NAMALWA (cell line): ENCODE data around the gene TMEM179.
"Not testable (repeated sequence)": the region's sequence is repeated elsewhere in the genome, so short reads cannot be mapped to it uniquely, and the experiment has no call there.

Source experiments
- DNase-seq: peaks from one replicate; pipeline ENCODE4 v3.0.0-alpha.2; 2015; ENCODE audit warnings: low spot score

Gene TMEM179

GRCh38 chr14:104586832-104587620 lies 17.5 kb downstream of the TMEM179 start:
- no peak for DNase-seq

- no peak for DNase-seq
These were observed 18.4 kb downstream of the TMEM179 start for GRCh38 chr14:104585966-104586697.

- DNase-seq, result no peak
These were observed 20.0 kb downstream of the TMEM179 start for GRCh38 chr14:104584557-104584956.

- no peak for DNase-seq
These were observed 20.9 kb downstream of the TMEM179 start for GRCh38 chr14:104583424-104584306.

GRCh38 chr14:104582662-104583061 lies 21.9 kb downstream of the TMEM179 start:
- no peak for DNase-seq

- no peak for DNase-seq
These were observed 22.6 kb downstream of the TMEM179 start for GRCh38 chr14:104582005-104582404.

- DNase-seq, result no peak
These were observed 23.1 kb downstream of the TMEM179 start for GRCh38 chr14:104581521-104581920.

- no peak for DNase-seq
These were observed 23.6 kb downstream of the TMEM179 start for GRCh38 chr14:104580961-104581360.

GRCh38 chr14:104579939-104580338 lies 24.6 kb downstream of the TMEM179 start:
- DNase-seq, result not testable (repeated sequence)

GRCh38 chr14:104579507-104579906 lies 25.1 kb downstream of the TMEM179 start, which contains the start of gene C14orf180:
TSS of gene C14orf180 (plus strand) at chr14:104579764. CDS start at chr14:104586431, 6,667 bp downstream.
- no peak for DNase-seq

- no peak for DNase-seq
These were observed 26.3 kb downstream of the TMEM179 start for GRCh38 chr14:104578321-104578720.

GRCh38 chr14:104577847-104578301 lies 26.7 kb downstream of the TMEM179 start:
- DNase-seq, result no peak

- no peak for DNase-seq
These were observed 27.1 kb downstream of the TMEM179 start for GRCh38 chr14:104577426-104577825.

- DNase-seq, result no peak
These were observed 27.6 kb downstream of the TMEM179 start for GRCh38 chr14:104576970-104577332.

- DNase-seq, result no peak
These were observed 28.2 kb downstream of the TMEM179 start for GRCh38 chr14:104576232-104576969.

GRCh38 chr14:104574978-104575583 lies 29.5 kb downstream of the TMEM179 start:
- DNase-seq, result no peak

GRCh38 chr14:104574536-104574935 lies 30.0 kb downstream of the TMEM179 start:
- no peak for DNase-seq

- no peak for DNase-seq
These were observed 30.6 kb downstream of the TMEM179 start for GRCh38 chr14:104573930-104574329.

- DNase-seq, result no peak
These were observed 31.9 kb downstream of the TMEM179 start for GRCh38 chr14:104572668-104573067.

- DNase-seq, result no peak
These were observed 32.4 kb downstream of the TMEM179 start for GRCh38 chr14:104572024-104572626.

GRCh38 chr14:104571246-104571645 lies 33.3 kb downstream of the TMEM179 start:
- no peak for DNase-seq
